Measurements from ENCODE around the gene STK24. TPM values are rescaled to one million over a fixed set of nuclear protein-coding genes. Genes with fewer than 3 reads are reported as not detected.

The STK24 gene
- total and polyA plus RNA-seq, 4 donors, result 39.9 to 64.5 (median 58.1) TPM

GRCh38 chr13:98542568-98543377, 34.1 kb downstream of the STK24 start:
- no peak for ATAC-seq (ENCODE audit: low FRiP score)
- Histone ChIP-seq H3K9me3 (ENCODE audit: control insufficient read depth, low read length) (no peaks in the 10 kb centered on the region), H3K4me1 (ENCODE audit: control insufficient read depth in 1 of 2, insufficient read depth in 2 of 2, low read length in 2 of 2) (peaks cover 0 to 2% of the 10 kb centered on the region in 2 donors), H3K36me3 (ENCODE audit: control insufficient read depth in 1 of 2, insufficient read depth in 2 of 2, low read length in 1 of 2) (no peaks in the 10 kb centered on the region), H3K27ac (ENCODE audit: low read depth in 1 of 2, low read length in 2 of 2) (no peak overlapping the region), H3K4me3 (ENCODE audit: low read length in 2 of 2) (no peak overlapping the region), H3K27me3 (ENCODE audit: control insufficient read depth in 1 of 2, insufficient read depth in 2 of 2, low read length in 1 of 2) (no peaks in the 10 kb centered on the region)
- intact Hi-C loops (cut with DNase I), result no loop called here
- WGBS, 2 donors, result 66 to 79% methylated on average over 23 of the region's 23 CpGs
- DNase-seq, result no peak

GRCh38 chr13:98541701-98542203, 35.2 kb downstream of the STK24 start:
- WGBS, 2 donors, result 81 to 84% methylated on average over 10 of the region's 10 CpGs

DNA sequence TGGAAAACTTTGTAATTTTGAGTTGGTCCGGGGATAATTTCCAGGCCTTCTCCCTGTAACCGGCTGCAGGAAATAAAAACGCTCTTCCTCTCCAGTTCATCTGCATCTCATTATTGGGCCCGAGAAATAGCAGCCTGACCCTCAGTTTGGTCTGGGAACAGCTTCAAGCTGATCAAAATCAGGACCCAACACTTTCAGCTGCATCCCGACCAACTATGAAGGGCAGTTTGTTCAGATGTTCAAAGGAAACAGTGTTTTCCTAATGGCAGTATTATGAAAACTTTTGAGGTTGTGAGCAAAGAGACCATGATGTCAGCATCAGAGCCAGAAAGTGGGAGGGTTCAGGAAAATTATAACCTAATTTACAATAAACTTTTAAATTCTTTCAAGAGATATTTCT, 35.7 kb downstream of the STK24 start:
- no peaks in the 10 kb centered on the region for H3K4me1 ChIP-seq (ENCODE audit: control insufficient read depth in 1 of 2, insufficient read depth in 2 of 2, low read length in 2 of 2)
- H3K27me3 ChIP-seq (ENCODE audit: control insufficient read depth in 1 of 2, insufficient read depth in 2 of 2, low read length in 1 of 2), result no peaks in the 10 kb centered on the region
- no peak for ATAC-seq (ENCODE audit: low FRiP score)
- WGBS, 2 donors, result 81 to 84% methylated on average over 5 of the region's 5 CpGs
- H3K9me3 ChIP-seq (ENCODE audit: control insufficient read depth, low read length), result no peaks in the 10 kb centered on the region
- intact Hi-C loops (cut with DNase I), result no loop called here
- H3K27ac ChIP-seq (ENCODE audit: low read depth in 1 of 2, low read length in 2 of 2), result no peak overlapping the region
- no peak overlapping the region for H3K4me3 ChIP-seq (ENCODE audit: low read length in 2 of 2)
- DNase-seq, result no peak
- H3K36me3 ChIP-seq (ENCODE audit: control insufficient read depth in 1 of 2, insufficient read depth in 2 of 2, low read length in 1 of 2), result no peaks in the 10 kb centered on the region

More at GRCh38 chr13:98541701-98542203, 35.2 kb downstream of the STK24 start:
- no peak overlapping the region for H3K27ac ChIP-seq (ENCODE audit: low read depth in 1 of 2, low read length in 2 of 2)
- no peaks in the 10 kb centered on the region for H3K36me3 ChIP-seq (ENCODE audit: control insufficient read depth in 1 of 2, insufficient read depth in 2 of 2, low read length in 1 of 2)
- peak; percentile 13 for ATAC-seq (ENCODE audit: low FRiP score)
- no peak for DNase-seq
- H3K9me3 ChIP-seq (ENCODE audit: control insufficient read depth, low read length), result no peaks in the 10 kb centered on the region
- H3K27me3 ChIP-seq (ENCODE audit: control insufficient read depth in 1 of 2, insufficient read depth in 2 of 2, low read length in 1 of 2), result no peaks in the 10 kb centered on the region
- no peak overlapping the region for H3K4me3 ChIP-seq (ENCODE audit: low read length in 2 of 2)
- peaks cover 0 to 2% of the 10 kb centered on the region in 2 donors for H3K4me1 ChIP-seq (ENCODE audit: control insufficient read depth in 1 of 2, insufficient read depth in 2 of 2, low read length in 2 of 2)
- intact Hi-C loops (cut with DNase I), result no loop called here

- ATAC-seq (ENCODE audit: low FRiP score), result no peak
- 9 to 11% methylated on average over 1 of the region's 1 CpG for WGBS, 2 donors
These were observed 36.4 kb downstream of the STK24 start for GRCh38 chr13:98540476-98540875.

GRCh38 chr13:98539666-98540065, 37.2 kb downstream of the STK24 start:
- Histone ChIP-seq H3K27me3 (ENCODE audit: control insufficient read depth in 1 of 2, insufficient read depth in 2 of 2, low read length in 1 of 2) (no peaks in the 10 kb centered on the region), H3K27ac (ENCODE audit: low read depth in 1 of 2, low read length in 2 of 2) (no peak overlapping the region), H3K36me3 (ENCODE audit: control insufficient read depth in 1 of 2, insufficient read depth in 2 of 2, low read length in 1 of 2) (no peaks in the 10 kb centered on the region), H3K4me3 (ENCODE audit: low read length in 2 of 2) (no peak overlapping the region), H3K4me1 (ENCODE audit: control insufficient read depth in 1 of 2, insufficient read depth in 2 of 2, low read length in 2 of 2) (no peaks in the 10 kb centered on the region), H3K9me3 (ENCODE audit: control insufficient read depth, low read length) (no peaks in the 10 kb centered on the region)
- no peak for ATAC-seq (ENCODE audit: low FRiP score)
- intact Hi-C loops (cut with DNase I), result no loop called here
- WGBS, 2 donors, result 93 to 96% methylated on average over 7 of the region's 7 CpGs
- DNase-seq, result no peak

More at GRCh38 chr13:98540476-98540875, 36.4 kb downstream of the STK24 start:
- Histone ChIP-seq H3K4me3 (ENCODE audit: low read length in 2 of 2) (no peak overlapping the region), H3K9me3 (ENCODE audit: control insufficient read depth, low read length) (no peaks in the 10 kb centered on the region), H3K36me3 (ENCODE audit: control insufficient read depth in 1 of 2, insufficient read depth in 2 of 2, low read length in 1 of 2) (no peaks in the 10 kb centered on the region), H3K4me1 (ENCODE audit: control insufficient read depth in 1 of 2, insufficient read depth in 2 of 2, low read length in 2 of 2) (no peaks in the 10 kb centered on the region), H3K27me3 (ENCODE audit: control insufficient read depth in 1 of 2, insufficient read depth in 2 of 2, low read length in 1 of 2) (no peaks in the 10 kb centered on the region), H3K27ac (ENCODE audit: low read depth in 1 of 2, low read length in 2 of 2) (no peak overlapping the region)
- intact Hi-C loops (cut with DNase I), result no loop called here
- no peak for DNase-seq

DNA sequence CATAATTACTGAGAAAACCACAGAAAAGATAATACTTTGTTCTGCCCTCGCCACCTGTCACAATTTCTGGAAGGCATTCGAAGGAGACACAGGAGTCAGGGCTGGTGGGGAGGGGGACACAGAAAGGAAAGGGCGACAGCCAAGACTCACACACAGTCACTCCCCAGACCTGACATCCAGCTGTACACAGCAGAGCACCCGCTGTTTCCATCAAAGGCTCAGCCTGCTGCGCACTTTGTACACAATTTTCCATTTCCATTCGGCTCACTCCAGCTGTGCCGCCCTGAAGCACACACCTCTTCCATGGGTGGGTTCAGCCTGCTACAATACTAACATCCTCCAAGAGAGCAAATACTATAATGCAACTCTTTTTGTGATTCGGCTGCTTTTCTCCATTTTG, 38.0 kb downstream of the STK24 start:
- Histone ChIP-seq H3K27me3 (ENCODE audit: control insufficient read depth in 1 of 2, insufficient read depth in 2 of 2, low read length in 1 of 2) (no peaks in the 10 kb centered on the region), H3K4me1 (ENCODE audit: control insufficient read depth in 1 of 2, insufficient read depth in 2 of 2, low read length in 2 of 2) (no peaks in the 10 kb centered on the region), H3K36me3 (ENCODE audit: control insufficient read depth in 1 of 2, insufficient read depth in 2 of 2, low read length in 1 of 2) (no peaks in the 10 kb centered on the region), H3K9me3 (ENCODE audit: control insufficient read depth, low read length) (no peaks in the 10 kb centered on the region), H3K27ac (ENCODE audit: low read depth in 1 of 2, low read length in 2 of 2) (no peak overlapping the region), H3K4me3 (ENCODE audit: low read length in 2 of 2) (no peak overlapping the region)
- ATAC-seq (ENCODE audit: low FRiP score) (no peak), DNase-seq (no peak)
- intact Hi-C loops (cut with DNase I), result no loop called here
- 97 to 98% methylated on average over 8 of the region's 8 CpGs for WGBS, 2 donors

- ATAC-seq (ENCODE audit: low FRiP score), result no peak
- no peaks in the 10 kb centered on the region for H3K36me3 ChIP-seq (ENCODE audit: control insufficient read depth in 1 of 2, insufficient read depth in 2 of 2, low read length in 1 of 2)
- H3K27ac ChIP-seq (ENCODE audit: low read depth in 1 of 2, low read length in 2 of 2), result no peak overlapping the region
- no peak overlapping the region for H3K4me3 ChIP-seq (ENCODE audit: low read length in 2 of 2)
- 81 to 96% methylated on average over 6 of the region's 6 CpGs for WGBS, 2 donors
- H3K27me3 ChIP-seq (ENCODE audit: control insufficient read depth in 1 of 2, insufficient read depth in 2 of 2, low read length in 1 of 2), result no peaks in the 10 kb centered on the region
- no peaks in the 10 kb centered on the region for H3K4me1 ChIP-seq (ENCODE audit: control insufficient read depth in 1 of 2, insufficient read depth in 2 of 2, low read length in 2 of 2)
- intact Hi-C loops (cut with DNase I), result no loop called here
- DNase-seq, result no peak
- H3K9me3 ChIP-seq (ENCODE audit: control insufficient read depth, low read length), result no peaks in the 10 kb centered on the region
These were observed 39.2 kb downstream of the STK24 start for GRCh38 chr13:98537740-98538139.

DNA sequence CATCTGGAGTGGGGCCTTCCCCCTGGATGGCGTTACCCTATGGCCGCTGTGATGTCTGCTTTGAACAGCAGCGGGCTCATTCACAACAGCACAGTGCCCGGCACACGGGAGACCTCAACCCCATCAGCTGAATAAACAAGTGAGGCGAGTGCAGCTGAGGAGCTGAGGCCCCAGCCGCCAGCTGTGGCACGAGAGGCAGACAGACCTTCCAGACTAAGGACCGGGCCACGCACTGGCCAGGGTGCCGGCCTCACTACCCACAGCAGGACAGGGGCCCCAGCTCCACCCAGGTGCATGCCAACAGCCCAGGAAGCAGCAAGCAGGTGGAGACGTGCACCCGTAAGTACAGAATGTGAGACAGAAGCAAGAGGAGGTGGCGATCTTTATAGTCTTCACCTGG, 39.6 kb downstream of the STK24 start:
- Histone ChIP-seq H3K27me3 (ENCODE audit: control insufficient read depth in 1 of 2, insufficient read depth in 2 of 2, low read length in 1 of 2) (no peaks in the 10 kb centered on the region), H3K4me1 (ENCODE audit: control insufficient read depth in 1 of 2, insufficient read depth in 2 of 2, low read length in 2 of 2) (no peaks in the 10 kb centered on the region), H3K9me3 (ENCODE audit: control insufficient read depth, low read length) (no peaks in the 10 kb centered on the region), H3K36me3 (ENCODE audit: control insufficient read depth in 1 of 2, insufficient read depth in 2 of 2, low read length in 1 of 2) (no peaks in the 10 kb centered on the region), H3K27ac (ENCODE audit: low read depth in 1 of 2, low read length in 2 of 2) (no peak overlapping the region), H3K4me3 (ENCODE audit: low read length in 2 of 2) (no peak overlapping the region)
- WGBS, 2 donors, result 87 to 94% methylated on average over 14 of the region's 14 CpGs
- ATAC-seq (ENCODE audit: low FRiP score) (no peak), DNase-seq (no peak)
- intact Hi-C loops (cut with DNase I), result no loop called here

DNA sequence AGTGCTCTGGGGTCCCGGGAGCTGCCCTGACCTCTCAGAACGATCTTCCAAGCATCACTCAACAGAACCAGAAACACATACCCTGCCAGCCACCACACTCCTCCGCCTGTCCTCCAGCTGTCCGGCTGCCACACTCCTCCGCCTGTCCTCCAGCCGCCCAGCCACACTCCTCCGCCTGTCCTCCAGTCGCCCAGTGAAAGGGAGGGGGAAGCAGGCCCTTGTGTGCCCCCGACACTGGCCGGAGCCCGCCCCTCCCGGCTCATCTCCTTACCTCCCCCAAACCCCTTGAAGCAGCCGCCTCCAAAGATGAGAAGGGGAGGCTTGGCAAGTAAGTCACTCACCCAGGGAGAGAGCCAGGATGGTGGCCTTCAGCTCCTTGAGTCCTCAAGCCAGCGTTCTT, 40.2 kb downstream of the STK24 start:
- DNase-seq (no peak), ATAC-seq (ENCODE audit: low FRiP score) (no peak)
- Histone ChIP-seq H3K27me3 (ENCODE audit: control insufficient read depth in 1 of 2, insufficient read depth in 2 of 2, low read length in 1 of 2) (no peaks in the 10 kb centered on the region), H3K9me3 (ENCODE audit: control insufficient read depth, low read length) (no peaks in the 10 kb centered on the region), H3K4me3 (ENCODE audit: low read length in 2 of 2) (no peak overlapping the region), H3K4me1 (ENCODE audit: control insufficient read depth in 1 of 2, insufficient read depth in 2 of 2, low read length in 2 of 2) (no peaks in the 10 kb centered on the region), H3K36me3 (ENCODE audit: control insufficient read depth in 1 of 2, insufficient read depth in 2 of 2, low read length in 1 of 2) (no peaks in the 10 kb centered on the region), H3K27ac (ENCODE audit: low read depth in 1 of 2, low read length in 2 of 2) (no peak overlapping the region)
- 94% methylated on average over 14 of the region's 14 CpGs for WGBS, 2 donors
- intact Hi-C loops (cut with DNase I), result no loop called here

All from aorta (tissue), 5 donors.